Heart left ventricle (tissue), 16 donors: ENCODE results near the gene ZNF77. TPM values are rescaled to one million over a fixed set of nuclear protein-coding genes. Genes with fewer than 3 reads are reported as not detected.
"Not testable (repeated sequence)": the region's sequence is repeated elsewhere in the genome, so short reads cannot be mapped to it uniquely, and the experiment has no call there.

ENCODE experiments used
- ATAC-seq, 4 donors: fragments of 200-7000 bp; cut with Tn5 transposase; one replicate each; pipeline ENCODE4 v1.9.1; 2020 to 2022; ENCODE audit warnings: moderate library complexity in 4 of 4, mild to moderate bottlenecking in 3 of 4, moderate number of reproducible peaks in 1 of 4
- DNase-seq, 5 donors: peaks; one replicate each; pipeline ENCODE4 v3.0.0-alpha.2; 2020
- H3K27ac ChIP-seq, 12 donors: fragments of 200-600 bp; sonication (generic) in 4 of 12; one replicate each; pipeline versions ENCODE4 v1.5.0 to v1.8.0; 2016 to 2022; ENCODE audit warnings: mild to moderate bottlenecking in 2 of 12
- H3K27me3 ChIP-seq, 9 donors: fragments of 200-600 bp; sonication (generic) in 2 of 9; one replicate each; pipeline versions ENCODE4 v1.5.1 to v1.8.0; 2016 to 2022; ENCODE audit warnings: mild to moderate bottlenecking in 3 of 9
- H3K36me3 ChIP-seq, 9 donors: fragments of 200-600 bp; sonication (generic) in 2 of 9; one replicate each; pipeline versions ENCODE4 v1.5.0 to v1.8.0; 2018 to 2022; ENCODE audit warnings: mild to moderate bottlenecking in 2 of 9
- H3K4me1 ChIP-seq, 12 donors: fragments of 200-600 bp; sonication (generic) in 4 of 12; one replicate each; pipeline versions ENCODE4 v1.5.0 to v1.8.0; 2016 to 2022; ENCODE audit warnings: mild to moderate bottlenecking in 3 of 12
- H3K4me3 ChIP-seq, 12 donors: fragments of 200-600 bp; sonication (generic) in 4 of 12; one replicate each; pipeline versions ENCODE4 v1.5.0 to v1.8.0; 2017 to 2022; ENCODE audit warnings: mild to moderate bottlenecking in 9 of 12, moderate library complexity in 4 of 12
- H3K9me3 ChIP-seq, 12 donors: fragments of 200-600 bp; sonication (generic) in 4 of 12; one replicate each; pipeline versions ENCODE4 v1.5.0 to v1.8.0; 2016 to 2022; ENCODE audit warnings: mild to moderate bottlenecking in 1 of 12
- CTCF ChIP-seq, 12 donors: fragments of 200-600 bp; sonication (generic) in 4 of 12; IDR thresholded peaks; one replicate each; pipeline versions ENCODE4 v1.5.0 to v1.8.0; 2018 to 2022; ENCODE audit warnings: antibody characterized with exemption in 12 of 12, mild to moderate bottlenecking in 5 of 12
- POLR2A ChIP-seq, 2 donors: fragments of 450-650 bp; IDR thresholded peaks; one replicate each; pipeline ENCODE4 v1.6.1; 2017; ENCODE audit warnings: antibody characterized with exemption in 2 of 2, mild to moderate bottlenecking in 2 of 2, moderate library complexity in 2 of 2
- WGBS, 4 donors: extraction: QIAGEN DNeasy Blood & Tissue Kit in 2 of 4; methylation state at CpG; one replicate each; pipeline versions ENCODE4 v1.1.5 to v1.1.7; 2013 to 2018; 5-methylcytosine and 5-hydroxymethylcytosine counted together
- intact Hi-C, 10 donors: fragments of 100-400 bp; cut with DNase I; formaldehyde crosslinking; loops; one replicate each; pipeline versions ENCODE4 v1.11.1 to v1.14.2; 2022
- polyA plus RNA-seq, 2 donors: library from polyadenylated mRNA; stranded (reverse); fragments of 200-250 nt; gene quantifications; one replicate each; pipeline ENCODE4 v1.2.3, GENCODE V29; 2013
- total RNA-seq, 9 donors: library from RNA; depleted of rRNA in 2 of 9; stranded (reverse); fragments of >200 nt in 2 of 9; fragmentation: NEBNext Ultra II Directional in 3 of 9; extraction: Animal tissue kit (Norgen Biotek cat#: 25700) in 3 of 9; gene quantifications; one replicate each; pipeline versions ENCODE4 v1.1.0 to v1.2.4, GENCODE V29; 2016 to 2023
- donor health status: ischemic (EF 13 %, LVEDD 7.1; RV severe dilation, severe dysfunction).
- donor health status: healthy with polysubstance abuse.
- donor health status: DM: no; HTN: yes; CAD: no.
- donor health status: DM: no; HTN: no; CAD: no.
- donor health status: ischemic (EF 25% LVEDD 6.9; RV normal size, moderate dysfunction).
- donor health status: ischemic (EF 25% LVEDD 5.7; RV mildly dilated, moderate dysfunction).
- donor health status: healthy.
- donor health status: DM: yes; HTN: yes; CAD: no.
- donor health status: ischemic (EF 35%, LVEDD 5.7; RV mildly dilated, moderate dysfunction).
- donor health status: nonischemic (EF 11% LVEDD 7.7; RV severe dilation, severe dysfunction).
- donor health status: DM: yes; HTN: yes; CAD: no.
- donor health status: PGD.
- donor health status: ischemic (EF 29% LVEDD 5.4; RV normal size, mild dysfunction).
- donor health status: nonischemic (EF 23%, LVEDD 6.1; RV moderate dilation, normal function).

Gene ZNF77
- total and polyA plus RNA-seq, 11 donors, result 1.7 to 3.2 (median 2.3) TPM

DNA sequence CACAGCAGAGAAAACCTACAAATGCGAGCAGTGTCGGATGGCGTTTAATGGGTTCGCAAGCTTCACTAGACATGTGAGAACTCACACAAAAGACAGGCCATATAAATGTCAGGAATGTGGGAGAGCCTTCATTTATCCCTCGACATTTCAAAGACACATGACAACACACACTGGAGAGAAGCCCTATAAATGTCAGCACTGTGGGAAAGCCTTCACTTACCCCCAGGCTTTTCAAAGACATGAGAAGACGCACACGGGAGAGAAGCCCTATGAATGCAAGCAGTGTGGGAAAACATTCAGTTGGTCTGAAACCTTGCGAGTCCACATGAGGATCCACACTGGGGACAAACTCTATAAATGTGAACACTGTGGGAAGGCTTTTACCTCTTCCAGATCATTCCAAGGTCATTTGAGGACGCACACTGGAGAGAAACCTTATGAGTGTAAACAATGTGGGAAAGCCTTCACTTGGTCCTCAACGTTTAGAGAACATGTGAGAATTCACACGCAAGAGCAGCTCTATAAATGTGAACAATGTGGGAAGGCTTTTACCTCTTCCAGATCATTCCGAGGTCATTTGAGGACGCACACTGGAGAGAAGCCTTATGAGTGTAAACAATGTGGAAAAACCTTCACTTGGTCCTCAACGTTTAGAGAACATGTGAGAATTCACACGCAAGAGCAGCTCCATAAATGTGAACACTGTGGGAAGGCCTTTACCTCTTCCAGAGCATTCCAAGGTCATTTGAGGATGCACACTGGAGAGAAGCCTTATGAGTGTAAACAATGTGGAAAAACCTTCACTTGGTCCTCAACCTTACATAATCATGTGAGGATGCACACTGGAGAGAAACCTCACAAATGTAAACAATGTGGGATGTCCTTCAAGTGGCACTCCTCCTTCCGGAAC is 27.2 kb downstream of the ZNF77 start:
- WGBS, 4 donors, result 93 to 99% (median 97%) methylated on average over 16 of the region's 16 CpGs
- intact Hi-C loops, result no loop called here
- no peak for TF ChIP-seq POLR2A (IDR thresholded peaks at IDR 0.05)
- no peak for TF ChIP-seq CTCF (IDR thresholded peaks at IDR 0.05)
- Histone ChIP-seq H3K4me3 (no peak overlapping the region), H3K4me1 (no peaks in the 10 kb centered on the region), H3K36me3 (peaks cover 0 to 43% (median 30%) of the 10 kb centered on the region in 9 donors), H3K9me3 (peaks cover 0 to 28% (median 14%) of the 10 kb centered on the region in 12 donors), H3K27ac (no peak overlapping the region), H3K27me3 (no peaks in the 10 kb centered on the region)
- no peak for DNase-seq
- no peak for ATAC-seq

GRCh38 chr19:2912306-2912705 is 32.5 kb downstream of the ZNF77 start:
- peaks cover 0 to 15% (median 5%) of the 10 kb centered on the region in 12 donors for H3K9me3 ChIP-seq
- intact Hi-C loops, result no loop called here
- WGBS, 4 donors, result 97 to 99% (median 98%) methylated on average over 5 of the region's 5 CpGs
- ATAC-seq (no peak), DNase-seq (no peak)
- no peaks in the 10 kb centered on the region for H3K27me3 ChIP-seq
- H3K27ac ChIP-seq, result no peak overlapping the region
- peaks cover 0 to 30% (median 16%) of the 10 kb centered on the region in 9 donors for H3K36me3 ChIP-seq
- no peak overlapping the region for H3K4me3 ChIP-seq
- no peaks in the 10 kb centered on the region for H3K4me1 ChIP-seq
- TF ChIP-seq POLR2A (IDR thresholded peaks at IDR 0.05), result no peak
- TF ChIP-seq CTCF (IDR thresholded peaks at IDR 0.05), result no peak

DNA sequence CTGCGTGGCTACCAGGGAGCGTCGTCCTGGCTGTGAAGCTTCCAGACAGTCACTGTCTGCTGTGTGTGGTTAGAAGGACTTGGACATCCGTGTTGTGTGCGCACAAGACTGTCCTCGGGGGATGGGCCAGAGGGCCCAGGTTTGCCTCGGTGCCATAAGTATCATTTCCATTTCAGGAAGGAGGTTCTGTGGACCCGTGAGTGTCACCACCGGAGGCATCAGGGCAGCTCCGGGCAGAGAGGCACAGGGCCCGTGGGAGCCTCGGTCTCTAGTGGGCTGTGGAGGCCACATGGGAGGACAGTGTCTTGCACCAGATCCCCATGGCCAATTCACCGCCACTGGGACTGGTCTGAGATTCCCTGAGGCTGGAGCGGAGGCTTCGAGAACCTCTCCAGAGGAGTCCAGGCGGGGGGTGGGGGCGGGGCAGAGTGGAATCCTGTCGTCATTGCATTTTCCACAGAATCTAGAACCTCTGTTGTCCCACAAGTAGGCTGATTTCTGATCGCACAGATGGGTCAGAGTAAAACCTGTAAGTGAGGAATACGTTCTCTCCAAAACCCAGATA is 38.1 kb downstream of the ZNF77 start:
- H3K4me1 ChIP-seq, result peaks cover 0 to 2% (median under 1%) of the 10 kb centered on the region in 12 donors
- intact Hi-C loops, result no loop called here
- H3K4me3 ChIP-seq, result no peak overlapping the region
- no peak for DNase-seq
- peaks cover 0 to 4% (median 0%) of the 10 kb centered on the region in 12 donors for H3K9me3 ChIP-seq
- peak in 1 of 4 donors; percentile 31 for ATAC-seq
- H3K27me3 ChIP-seq, result no peaks in the 10 kb centered on the region
- no peak overlapping the region for H3K27ac ChIP-seq
- WGBS, 4 donors, result 90 to 94% (median 92%) methylated on average over 20 of the region's 20 CpGs
- H3K36me3 ChIP-seq, result no peaks in the 10 kb centered on the region
- TF ChIP-seq POLR2A (IDR thresholded peaks at IDR 0.05) (no peak), CTCF (IDR thresholded peaks at IDR 0.05) (no peak)

DNA sequence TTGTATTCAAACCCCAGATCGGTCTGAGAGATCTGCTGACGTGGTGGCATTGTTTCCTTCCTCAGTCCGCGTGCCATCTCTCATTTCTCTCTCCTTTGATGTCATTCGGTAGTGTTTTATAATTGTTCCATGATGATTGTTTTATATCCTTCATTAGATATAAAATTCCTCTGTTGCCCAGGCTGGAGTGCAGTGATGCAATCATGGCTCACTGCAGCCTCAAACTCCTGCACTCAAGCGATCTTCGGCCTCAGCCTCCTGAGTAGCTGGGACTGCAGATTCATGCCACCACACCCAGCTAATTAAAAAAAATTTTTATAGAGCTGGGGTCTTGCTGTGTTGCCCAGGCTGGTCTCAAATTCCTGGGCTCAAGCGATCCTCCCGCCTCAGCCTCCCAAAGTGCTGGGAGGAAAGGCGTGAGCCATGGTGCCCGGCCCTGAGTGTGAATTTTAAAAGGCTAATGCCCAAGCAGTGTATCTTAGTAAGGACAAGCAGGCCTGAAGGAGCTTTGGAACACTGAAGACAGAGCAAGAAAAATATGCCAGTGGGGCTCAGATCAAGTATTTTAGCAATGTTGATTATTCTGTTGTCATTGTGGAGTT is 38.8 kb downstream of the ZNF77 start:
- H3K4me3 ChIP-seq, result no peak overlapping the region
- peaks cover 0 to 4% (median 0%) of the 10 kb centered on the region in 12 donors for H3K9me3 ChIP-seq
- intact Hi-C loops, result no loop called here
- peaks cover 0 to 8% (median 3%) of the 10 kb centered on the region in 12 donors for H3K4me1 ChIP-seq
- DNase-seq (no peak), ATAC-seq (no peak)
- no peak overlapping the region for H3K27ac ChIP-seq
- no peaks in the 10 kb centered on the region for H3K27me3 ChIP-seq
- TF ChIP-seq CTCF (IDR thresholded peaks at IDR 0.05) (no peak), POLR2A (IDR thresholded peaks at IDR 0.05) (no peak)
- no peaks in the 10 kb centered on the region for H3K36me3 ChIP-seq
- WGBS, 4 donors, result 90 to 93% (median 92%) methylated on average over 11 of the region's 11 CpGs

DNA sequence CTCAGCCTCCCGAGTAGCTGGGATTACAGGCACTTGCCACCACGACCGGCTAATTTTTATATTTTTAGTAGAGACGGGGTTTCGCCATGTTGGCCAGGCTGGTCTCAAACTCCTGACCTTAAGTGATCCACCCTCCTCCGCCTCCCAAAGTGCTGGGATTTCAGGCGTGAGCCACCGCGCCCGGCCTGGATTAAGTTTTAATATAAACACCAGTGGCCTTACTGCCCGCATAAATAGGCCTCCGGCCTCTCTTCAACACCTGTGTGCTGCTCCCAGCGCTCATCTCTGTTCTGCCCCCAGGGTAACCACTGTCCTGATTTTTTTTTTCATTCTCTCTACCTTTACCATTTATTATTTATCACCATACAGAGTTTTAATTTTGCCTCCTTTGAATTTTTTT is 41.4 kb downstream of the ZNF77 start:
- not testable (repeated sequence) for ATAC-seq, DNase-seq, H3K9me3 ChIP-seq, H3K4me1 ChIP-seq, H3K36me3 ChIP-seq, H3K4me3 ChIP-seq, H3K27ac ChIP-seq, H3K27me3 ChIP-seq
- WGBS, 4 donors, result 92 to 97% (median 95%) methylated on average over 13 of the region's 13 CpGs
- intact Hi-C loops, result loop anchor here in 8 of 10 donors (5.0 kb wide), 1 partner anchor 39 kb away; the partner anchor contains the start of gene ZNF77 (in 8 of the 8)
